ENCODE results near the gene CYP2U1. TPM values are rescaled to one million over a fixed set of nuclear protein-coding genes. Genes with fewer than 3 reads are reported as not detected.

The CYP2U1 gene
- total and polyA plus RNA-seq, 2 of the 8 experiments (the other 6 are each of a cell fraction or from before 2014, with no cell fraction given) = 3.1 to 5.0 TPM

GRCh38 chr4:107996949-107997788, 65.8 kb downstream of the CYP2U1 start:
- Histone ChIP-seq H4K20me1 (replicated peaks in 1 of 2; ENCODE audit: control insufficient read depth in 1 of 2, insufficient read depth in 2 of 2, low read length in 2 of 2) (peaks cover 0 to 6% of the 10 kb centered on the region in 2 experiments), H3K27me3 (replicated peaks in 1 of 4; ENCODE audit: control insufficient read depth in 3 of 4, extremely low read depth in 1 of 4, insufficient read depth in 3 of 4, low read length in 3 of 4) (no peaks in the 10 kb centered on the region), H3K27ac (ENCODE audit: low read depth, low read length) (no peak overlapping the region), H3K23me2 (ENCODE audit: low read depth, low read length) (no peaks in the 10 kb centered on the region), H2AFZ (ENCODE audit: low read length) (no peak overlapping the region), H3K9ac (replicated peaks in 1 of 4; ENCODE audit: extremely low read depth in 1 of 4, low read depth in 3 of 4, low read length in 3 of 4) (no peak overlapping the region), H3K23ac (ENCODE audit: insufficient read length) (no peak overlapping the region), H2BK120ac (replicated peaks; ENCODE audit: low read depth, low read length) (no peak overlapping the region), H3K4ac (replicated peaks; ENCODE audit: insufficient read length, low read depth, low read length) (no peak overlapping the region), H2AK5ac (ENCODE audit: low read depth, low read length) (no peak overlapping the region), H2BK15ac (ENCODE audit: low read length) (no peak overlapping the region), H3K4me1 (replicated peaks in 1 of 4; ENCODE audit: control insufficient read depth in 3 of 4, insufficient read depth in 4 of 4, low read length in 3 of 4) (0 out of 7 replicates have a peak, but pooled peaks cover 0 to 2% (median 0%) of the 10 kb centered on the region in 4 experiments), H3K36me3 (ENCODE audit: control insufficient read depth in 2 of 4, insufficient read depth in 4 of 4, low read length in 3 of 4) (peaks cover 0 to 15% (median 1%) of the 10 kb centered on the region in 4 experiments; a peak in 4 of 8 replicates), H4K5ac (ENCODE audit: insufficient read length, low read depth, low read length) (no peak overlapping the region), H4K91ac (replicated peaks; ENCODE audit: insufficient read length, low read length) (no peak overlapping the region), H2BK5ac (ENCODE audit: low read depth, low read length) (no peak overlapping the region), H2BK20ac (ENCODE audit: low read length) (no peak overlapping the region), H3K56ac (replicated peaks; ENCODE audit: insufficient read length, low read depth, low read length) (no peak overlapping the region), H3K79me1 (ENCODE audit: low read depth, low read length) (peaks cover 9% of the 10 kb centered on the region), H3K9me3 (ENCODE audit: insufficient read depth in 2 of 2, low read depth in 1 of 2, low read length in 1 of 2) (peaks cover 3% of the 10 kb centered on the region in 2 experiments; a peak in 1 of 4 replicates), H3K4me2 (ENCODE audit: insufficient read depth in 1 of 2, low read depth in 2 of 2, low read length in 2 of 2) (no peak overlapping the region), H3K79me2 (ENCODE audit: control insufficient read depth in 1 of 2, insufficient read depth in 2 of 2, low read length in 2 of 2) (peaks cover 6 to 54% of the 10 kb centered on the region in 2 experiments; a peak in 3 of 4 replicates), H4K8ac (ENCODE audit: extremely low read depth, insufficient read depth, low read length) (no peak overlapping the region), H3K4me3 (ENCODE audit: extremely low read depth in 1 of 4, insufficient read depth in 2 of 4, low read depth in 3 of 4, low read length in 4 of 4) (no peak overlapping the region), H3K14ac (ENCODE audit: insufficient read length) (no peak overlapping the region), H3K18ac (ENCODE audit: extremely low read depth, low read length) (no peak overlapping the region), H2BK12ac (ENCODE audit: low read depth, low read length) (no peak overlapping the region)
- POLR2A ChIA-PET (ENCODE audit: partially characterized antibody) = interaction anchor here (0.6 kb wide), 1 partner anchor 39 kb away, joined by 3 read pairs; no protein-coding TSS in a partner anchor
- CTCF ChIA-PET (ENCODE audit: partially characterized antibody) = interaction anchor here (1.3 to 1.5 kb wide), 2 partner anchors 46 to 575 kb away, joined by 3 to 9 read pairs; no protein-coding TSS in a partner anchor
- whole genome bisulfite sequencing, 2 experiments (ENCODE audit: extremely low coverage in 1 of 2, insufficient coverage in 1 of 2, insufficient read length in 1 of 2, insufficient replicate concordance in 2 of 2, low coverage in 1 of 2, low lambda C conversion rate in 2 of 2, missing lambda C conversion rate in 1 of 2) = 87% methylated on average over 5 of the region's 5 CpGs; no CpG with 5 or more reads in 1 of the 2 experiments
- FAIRE-seq (no peak), DNase-seq (ENCODE audit: low read depth in 1 of 2, low spot score in 2 of 2) (no peak)
- no peak for TF ChIP-seq EP300 (IDR thresholded peaks at IDR 0.05; ENCODE audit: borderline replicate concordance in 1 of 2, low read depth in 2 of 2, low read length in 2 of 2)
- TF ChIP-seq, protein P1, sequence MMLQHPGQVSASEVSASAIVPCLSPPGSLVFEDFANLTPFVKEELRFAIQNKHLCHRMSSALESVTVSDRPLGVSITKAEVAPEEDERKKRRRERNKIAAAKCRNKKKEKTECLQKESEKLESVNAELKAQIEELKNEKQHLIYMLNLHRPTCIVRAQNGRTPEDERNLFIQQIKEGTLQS (IDR thresholded peaks at IDR 0.05; ENCODE audit: insufficient read depth, low read depth, low read length) = no peak
- TF ChIP-seq TAF1 (IDR thresholded peaks at IDR 0.05; ENCODE audit: low read depth, low read length) = no peak
- no peak for TF ChIP-seq FOSL1 (IDR thresholded peaks at IDR 0.05; ENCODE audit: insufficient read depth, low read depth, low read length)
- no peak for TF ChIP-seq RFX5 (IDR thresholded peaks at IDR 0.05; ENCODE audit: borderline replicate concordance, low read depth, low read length)
- no peak for TF ChIP-seq CHD2 (IDR thresholded peaks at IDR 0.05; ENCODE audit: low read length)
- TF ChIP-seq SP1 (IDR thresholded peaks at IDR 0.05; ENCODE audit: low read depth, low read length) = no peak
- TF ChIP-seq TEAD4 (IDR thresholded peaks at IDR 0.05; ENCODE audit: low read depth, low read length) = no peak

Measured in H1 (cell line).